Measurements from ENCODE around the gene AP2A2. TPM values are rescaled to one million over a fixed set of nuclear protein-coding genes. Genes with fewer than 3 reads are reported as not detected.

AP2A2 gene
- total RNA-seq, 1 experiment from 2014 or later: 123 TPM

DNA sequence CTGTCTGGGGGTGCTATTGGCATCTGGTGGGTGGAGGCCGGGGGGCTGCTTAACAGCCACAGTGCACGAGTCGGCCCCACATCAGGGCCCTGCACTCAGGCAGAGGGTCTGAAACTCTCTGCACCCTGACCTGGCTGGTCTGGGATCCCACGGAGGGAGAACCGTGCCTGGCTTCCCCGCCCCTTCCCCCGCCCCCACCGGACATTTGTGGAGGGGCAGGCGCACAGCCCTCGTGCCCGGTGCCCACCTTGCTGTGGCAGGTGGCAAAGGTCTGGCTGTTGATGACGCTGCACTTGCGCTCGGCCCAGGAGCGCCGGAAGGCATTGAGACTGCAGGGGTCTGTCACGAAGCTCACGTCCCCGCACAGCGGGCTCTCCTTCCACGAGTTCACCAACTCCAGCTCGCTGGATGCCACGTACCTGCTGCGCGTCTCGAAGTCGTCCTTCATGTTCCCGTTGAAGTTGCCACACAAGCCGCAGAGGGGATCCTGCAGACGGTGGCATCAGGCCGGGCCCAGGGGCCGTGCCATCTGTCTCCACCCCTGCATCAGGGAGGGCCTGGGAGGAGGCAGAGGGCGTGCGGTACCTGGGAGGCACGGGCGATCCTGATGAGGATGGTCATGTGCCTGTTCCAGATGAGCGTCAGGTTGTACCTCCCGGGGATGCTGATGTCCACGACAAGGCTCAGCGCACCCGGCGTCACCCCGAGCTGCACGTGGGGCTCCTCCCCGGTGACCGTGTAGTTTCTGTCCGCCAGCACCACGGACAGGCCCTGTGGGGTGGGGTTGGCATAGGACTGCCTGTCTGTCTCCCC lies 99.1 kb downstream of the AP2A2 start:
- BruUV-seq (replicated peaks): no TSS peak
- Histone ChIP-seq H3K27ac (ENCODE audit: low read length) (no peak overlapping the region), H3K36me3 (ENCODE audit: control insufficient read depth, insufficient read depth, low read length) (no peaks in the 10 kb centered on the region), H3K4me1 (ENCODE audit: control insufficient read depth, insufficient read depth, low read length) (no peaks in the 10 kb centered on the region; the same call in 1 of the 2 replicates), H3K27me3 (ENCODE audit: control insufficient read depth, insufficient read depth, low read length) (no peaks in the 10 kb centered on the region), H3K9me3 (ENCODE audit: control insufficient read depth, insufficient read depth, low read depth, low read length) (no peaks in the 10 kb centered on the region), H3K4me3 (ENCODE audit: low read depth in 2 of 2, low read length in 2 of 2) (no peak overlapping the region)
- CTCF ChIA-PET: no interaction called here
- POLR2A ChIA-PET: interaction anchor here (0.5 kb wide), 1 partner anchor 10 kb away, joined by 3 read pairs; no protein-coding TSS in a partner anchor
- TF ChIP-seq, protein P1, sequence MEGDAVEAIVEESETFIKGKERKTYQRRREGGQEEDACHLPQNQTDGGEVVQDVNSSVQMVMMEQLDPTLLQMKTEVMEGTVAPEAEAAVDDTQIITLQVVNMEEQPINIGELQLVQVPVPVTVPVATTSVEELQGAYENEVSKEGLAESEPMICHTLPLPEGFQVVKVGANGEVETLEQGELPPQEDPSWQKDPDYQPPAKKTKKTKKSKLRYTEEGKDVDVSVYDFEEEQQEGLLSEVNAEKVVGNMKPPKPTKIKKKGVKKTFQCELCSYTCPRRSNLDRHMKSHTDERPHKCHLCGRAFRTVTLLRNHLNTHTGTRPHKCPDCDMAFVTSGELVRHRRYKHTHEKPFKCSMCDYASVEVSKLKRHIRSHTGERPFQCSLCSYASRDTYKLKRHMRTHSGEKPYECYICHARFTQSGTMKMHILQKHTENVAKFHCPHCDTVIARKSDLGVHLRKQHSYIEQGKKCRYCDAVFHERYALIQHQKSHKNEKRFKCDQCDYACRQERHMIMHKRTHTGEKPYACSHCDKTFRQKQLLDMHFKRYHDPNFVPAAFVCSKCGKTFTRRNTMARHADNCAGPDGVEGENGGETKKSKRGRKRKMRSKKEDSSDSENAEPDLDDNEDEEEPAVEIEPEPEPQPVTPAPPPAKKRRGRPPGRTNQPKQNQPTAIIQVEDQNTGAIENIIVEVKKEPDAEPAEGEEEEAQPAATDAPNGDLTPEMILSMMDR (IDR thresholded peaks at IDR 0.05): no peak
- peak in 1 of 2 experiments; percentile 67; a peak in 1 of 4 replicates for TF ChIP-seq REST (IDR thresholded peaks at IDR 0.05; ENCODE audit: insufficient read depth in 1 of 2, low read depth in 2 of 2, low read length in 1 of 2)
- no peak for DNase-seq (ENCODE audit: low read depth, low spot score)
- intact Hi-C loops (cut with micrococcal nuclease; ENCODE audit: unreplicated experiment): no loop called here
- in situ Hi-C loops (cut with HindIII; ENCODE audit: low pct_unique_long_range_greater_than_20kb, low sequenced_read_pairs): no loop called here
- no peak for ATAC-seq

DNA sequence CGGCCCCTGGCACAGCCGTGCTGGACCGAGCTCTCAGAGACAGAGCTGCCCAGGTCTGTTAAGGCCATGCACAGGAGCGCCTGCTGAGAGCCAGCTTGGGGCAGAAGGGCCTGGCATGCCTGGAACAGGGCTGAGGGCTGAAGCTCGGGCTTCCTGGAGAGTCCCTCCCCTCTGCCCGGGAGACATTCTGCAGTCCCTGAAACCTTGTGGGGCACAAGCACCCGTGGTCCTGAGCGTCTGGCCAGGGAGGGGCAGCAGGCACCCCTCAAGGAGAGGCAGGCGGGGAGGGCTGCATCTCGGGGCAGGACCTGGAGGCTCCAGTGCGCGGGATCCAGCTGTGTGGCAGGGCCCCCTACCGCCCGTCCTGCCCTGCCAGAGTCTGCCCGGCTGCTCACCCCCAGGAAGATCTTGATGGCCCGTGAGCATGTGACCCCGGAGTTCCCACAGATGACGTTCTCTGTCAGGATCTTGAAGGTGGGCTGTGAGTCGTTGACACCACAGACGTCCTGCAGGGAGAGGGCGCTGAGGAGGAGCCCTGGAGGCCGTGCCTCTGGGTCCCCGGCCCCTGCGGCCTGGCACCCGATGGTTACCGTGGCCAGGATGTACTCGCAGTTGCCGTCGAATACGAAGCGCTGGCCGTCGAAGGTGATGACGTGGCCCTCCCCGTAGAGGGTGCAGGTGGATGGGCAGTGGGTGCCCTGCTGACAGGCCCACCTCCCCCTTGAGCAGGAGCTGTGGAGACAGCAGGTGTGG lies 99.9 kb downstream of the AP2A2 start:
- in situ Hi-C loops (cut with HindIII; ENCODE audit: low pct_unique_long_range_greater_than_20kb, low sequenced_read_pairs) (no loop called here), intact Hi-C loops (cut with micrococcal nuclease; ENCODE audit: unreplicated experiment) (no loop called here)
- ATAC-seq (peak; percentile 9; the same call in 1 of the 2 replicates), DNase-seq (ENCODE audit: low read depth, low spot score) (no peak)
- Histone ChIP-seq H3K36me3 (ENCODE audit: control insufficient read depth, insufficient read depth, low read length) (no peaks in the 10 kb centered on the region), H3K4me1 (ENCODE audit: control insufficient read depth, insufficient read depth, low read length) (no peaks in the 10 kb centered on the region; the same call in 1 of the 2 replicates), H3K9me3 (ENCODE audit: control insufficient read depth, insufficient read depth, low read depth, low read length) (no peaks in the 10 kb centered on the region), H3K27me3 (ENCODE audit: control insufficient read depth, insufficient read depth, low read length) (no peaks in the 10 kb centered on the region), H3K27ac (ENCODE audit: low read length) (no peak overlapping the region), H3K4me3 (ENCODE audit: low read depth in 2 of 2, low read length in 2 of 2) (no peak overlapping the region)
- no TSS peak for BruUV-seq (replicated peaks)
- TF ChIP-seq, protein P1 (IDR thresholded peaks at IDR 0.05): no peak
- no peak for TF ChIP-seq REST (IDR thresholded peaks at IDR 0.05; ENCODE audit: insufficient read depth in 1 of 2, low read depth in 2 of 2, low read length in 1 of 2)
- TF ChIP-seq SIN3A (IDR thresholded peaks at IDR 0.05; ENCODE audit: borderline replicate concordance, insufficient read depth, low read depth, low read length): no peak
- no peak for TF ChIP-seq POLR2AphosphoS5 (IDR thresholded peaks at IDR 0.05; ENCODE audit: low read depth, low read length)
- TF ChIP-seq TCF7L2 (IDR thresholded peaks at IDR 0.05; ENCODE audit: low read depth, low read length): no peak
- ChIA-PET CTCF (no interaction called here), POLR2A (no interaction called here)
